Activated naive CD8-positive, alpha-beta T cell (primary cell): ENCODE data around the gene DACH1.

ENCODE experiments used
- H3K27ac Mint-ChIP-seq: one replicate; pipeline ENCODE4 v1.8.0; 2021; ENCODE audit warnings: mixed read lengths
- H3K27me3 Mint-ChIP-seq: one replicate; pipeline ENCODE4 v1.8.0; 2021; ENCODE audit warnings: mixed read lengths
- H3K36me3 Mint-ChIP-seq: one replicate; pipeline ENCODE4 v1.8.0; 2021; ENCODE audit warnings: mixed read lengths
- H3K4me1 Mint-ChIP-seq: one replicate; pipeline ENCODE4 v1.8.0; 2021; ENCODE audit warnings: low read depth, mixed read lengths
- H3K4me3 Mint-ChIP-seq: one replicate; pipeline ENCODE4 v1.8.0; 2021; ENCODE audit warnings: mild to moderate bottlenecking, mixed read lengths
- H3K9me3 Mint-ChIP-seq: one replicate; pipeline ENCODE4 v1.8.0; 2021; ENCODE audit warnings: low read depth, mixed read lengths

DACH1 gene

GRCh38 chr13:71546881-71547280 is 320.1 kb downstream of the DACH1 start:
- no peaks in the 10 kb centered on the region for H3K4me1 Mint-ChIP-seq

GRCh38 chr13:71540098-71540497 is 326.9 kb downstream of the DACH1 start:
- no peaks in the 10 kb centered on the region for H3K9me3 Mint-ChIP-seq
- H3K4me3 Mint-ChIP-seq: no peak overlapping the region
- no peaks in the 10 kb centered on the region for H3K27me3 Mint-ChIP-seq
- no peaks in the 10 kb centered on the region for H3K4me1 Mint-ChIP-seq
- H3K36me3 Mint-ChIP-seq: no peaks in the 10 kb centered on the region
- H3K27ac Mint-ChIP-seq: no peak overlapping the region

More at GRCh38 chr13:71546881-71547280, 320.1 kb downstream of the DACH1 start:
- Mint-ChIP-seq H3K36me3 (no peaks in the 10 kb centered on the region), H3K4me3 (no peak overlapping the region), H3K27ac (no peak overlapping the region), H3K27me3 (no peaks in the 10 kb centered on the region), H3K9me3 (no peaks in the 10 kb centered on the region)

GRCh38 chr13:71536201-71536600 is 330.8 kb downstream of the DACH1 start:
- H3K36me3 Mint-ChIP-seq: no peaks in the 10 kb centered on the region
- H3K4me1 Mint-ChIP-seq: no peaks in the 10 kb centered on the region
- H3K4me3 Mint-ChIP-seq: no peak overlapping the region
- H3K27ac Mint-ChIP-seq: no peak overlapping the region
- H3K27me3 Mint-ChIP-seq: no peaks in the 10 kb centered on the region
- H3K9me3 Mint-ChIP-seq: no peaks in the 10 kb centered on the region

GRCh38 chr13:71524613-71525304 is 342.2 kb downstream of the DACH1 start:
- H3K4me3 Mint-ChIP-seq: no peak overlapping the region
- H3K27ac Mint-ChIP-seq: no peak overlapping the region
- H3K9me3 Mint-ChIP-seq: no peaks in the 10 kb centered on the region
- H3K36me3 Mint-ChIP-seq: no peaks in the 10 kb centered on the region
- H3K27me3 Mint-ChIP-seq: no peaks in the 10 kb centered on the region
- H3K4me1 Mint-ChIP-seq: no peaks in the 10 kb centered on the region

- Mint-ChIP-seq H3K4me3 (no peak overlapping the region), H3K9me3 (no peaks in the 10 kb centered on the region), H3K36me3 (no peaks in the 10 kb centered on the region), H3K27ac (no peak overlapping the region), H3K27me3 (no peaks in the 10 kb centered on the region), H3K4me1 (no peaks in the 10 kb centered on the region)
Measured at GRCh38 chr13:71524245-71524612, 342.8 kb downstream of the DACH1 start.

- Mint-ChIP-seq H3K27ac (no peak overlapping the region), H3K27me3 (no peaks in the 10 kb centered on the region), H3K4me3 (no peak overlapping the region), H3K9me3 (no peaks in the 10 kb centered on the region), H3K4me1 (no peaks in the 10 kb centered on the region), H3K36me3 (no peaks in the 10 kb centered on the region)
Measured at GRCh38 chr13:71522941-71523526, 344.0 kb downstream of the DACH1 start.

- Mint-ChIP-seq H3K36me3 (no peaks in the 10 kb centered on the region), H3K27ac (no peak overlapping the region), H3K4me3 (no peak overlapping the region), H3K27me3 (no peaks in the 10 kb centered on the region), H3K9me3 (no peaks in the 10 kb centered on the region), H3K4me1 (no peaks in the 10 kb centered on the region)
Measured at GRCh38 chr13:71517004-71517403, 350.0 kb downstream of the DACH1 start.

- Mint-ChIP-seq H3K4me1 (no peaks in the 10 kb centered on the region), H3K36me3 (no peaks in the 10 kb centered on the region)
Measured at GRCh38 chr13:71516521-71516920, 350.5 kb downstream of the DACH1 start.

GRCh38 chr13:71515744-71516038 is 351.3 kb downstream of the DACH1 start:
- Mint-ChIP-seq H3K27me3 (no peaks in the 10 kb centered on the region), H3K36me3 (no peaks in the 10 kb centered on the region), H3K9me3 (peaks cover 4% of the 10 kb centered on the region), H3K4me3 (no peak overlapping the region), H3K4me1 (no peaks in the 10 kb centered on the region), H3K27ac (no peak overlapping the region)

More at GRCh38 chr13:71516521-71516920, 350.5 kb downstream of the DACH1 start:
- H3K27ac Mint-ChIP-seq: no peak overlapping the region
- H3K9me3 Mint-ChIP-seq: no peaks in the 10 kb centered on the region
- H3K27me3 Mint-ChIP-seq: no peaks in the 10 kb centered on the region
- no peak overlapping the region for H3K4me3 Mint-ChIP-seq

- H3K9me3 Mint-ChIP-seq: peaks cover 10% of the 10 kb centered on the region
- no peak overlapping the region for H3K27ac Mint-ChIP-seq
- no peaks in the 10 kb centered on the region for H3K36me3 Mint-ChIP-seq
- no peaks in the 10 kb centered on the region for H3K27me3 Mint-ChIP-seq
- H3K4me3 Mint-ChIP-seq: no peak overlapping the region
- no peaks in the 10 kb centered on the region for H3K4me1 Mint-ChIP-seq
Measured at GRCh38 chr13:71514900-71515743, 351.9 kb downstream of the DACH1 start.

GRCh38 chr13:71513411-71514033 is 353.5 kb downstream of the DACH1 start:
- H3K36me3 Mint-ChIP-seq: no peaks in the 10 kb centered on the region
- H3K4me1 Mint-ChIP-seq: no peaks in the 10 kb centered on the region

GRCh38 chr13:71503781-71504180 is 363.2 kb downstream of the DACH1 start:
- no peak overlapping the region for H3K27ac Mint-ChIP-seq
- no peak overlapping the region for H3K4me3 Mint-ChIP-seq
- no peaks in the 10 kb centered on the region for H3K9me3 Mint-ChIP-seq
- no peaks in the 10 kb centered on the region for H3K27me3 Mint-ChIP-seq
- no peaks in the 10 kb centered on the region for H3K36me3 Mint-ChIP-seq
- no peaks in the 10 kb centered on the region for H3K4me1 Mint-ChIP-seq

More at GRCh38 chr13:71513411-71514033, 353.5 kb downstream of the DACH1 start:
- H3K4me3 Mint-ChIP-seq: no peak overlapping the region
- peaks cover 12% of the 10 kb centered on the region for H3K9me3 Mint-ChIP-seq
- no peaks in the 10 kb centered on the region for H3K27me3 Mint-ChIP-seq
- H3K27ac Mint-ChIP-seq: no peak overlapping the region

- Mint-ChIP-seq H3K4me3 (no peak overlapping the region), H3K36me3 (no peaks in the 10 kb centered on the region), H3K27ac (no peak overlapping the region), H3K4me1 (no peaks in the 10 kb centered on the region), H3K27me3 (no peaks in the 10 kb centered on the region), H3K9me3 (no peaks in the 10 kb centered on the region)
Measured at GRCh38 chr13:71499944-71500514, 367.0 kb downstream of the DACH1 start.

GRCh38 chr13:71499235-71499634 is 367.8 kb downstream of the DACH1 start:
- no peaks in the 10 kb centered on the region for H3K27me3 Mint-ChIP-seq
- no peaks in the 10 kb centered on the region for H3K4me1 Mint-ChIP-seq

GRCh38 chr13:71493189-71493588 is 373.8 kb downstream of the DACH1 start:
- no peaks in the 10 kb centered on the region for H3K9me3 Mint-ChIP-seq
- no peaks in the 10 kb centered on the region for H3K36me3 Mint-ChIP-seq
- H3K27me3 Mint-ChIP-seq: no peaks in the 10 kb centered on the region
- no peak overlapping the region for H3K27ac Mint-ChIP-seq
- H3K4me3 Mint-ChIP-seq: no peak overlapping the region
- no peaks in the 10 kb centered on the region for H3K4me1 Mint-ChIP-seq

More at GRCh38 chr13:71499235-71499634, 367.8 kb downstream of the DACH1 start:
- Mint-ChIP-seq H3K27ac (no peak overlapping the region), H3K9me3 (no peaks in the 10 kb centered on the region), H3K36me3 (no peaks in the 10 kb centered on the region), H3K4me3 (no peak overlapping the region)
